Nephron progenitor cell (in vitro differentiated cells): Measurements from ENCODE around the gene TNFSF13.
A peak's percentile ranks its signal among the peaks of the same experiment; 100 is the strongest.

ENCODE experiments used
- DNase-seq: peaks from one replicate; pipeline ENCODE4 v3.0.0; 2021
- H3K27ac Mint-ChIP-seq: 2 replicates; pipeline ENCODE4 v1.8.0; 2021; ENCODE audit warnings: mild to moderate bottlenecking, moderate library complexity, mixed read lengths
- H3K27me3 Mint-ChIP-seq: 2 replicates; pipeline ENCODE4 v1.8.0; 2021; ENCODE audit warnings: mild to moderate bottlenecking, low read depth, mixed read lengths; ENCODE audit not compliant: poor library complexity
- H3K36me3 Mint-ChIP-seq: 2 replicates; pipeline ENCODE4 v1.8.0; 2021; ENCODE audit warnings: low read depth, mixed read lengths
- H3K4me1 Mint-ChIP-seq: 2 replicates; pipeline ENCODE4 v1.8.0; 2021; ENCODE audit warnings: mixed read lengths
- H3K4me3 Mint-ChIP-seq: 2 replicates; pipeline ENCODE4 v1.8.0; 2021; ENCODE audit warnings: mild to moderate bottlenecking, moderate library complexity, mixed read lengths
- H3K9me3 Mint-ChIP-seq: 2 replicates; pipeline ENCODE4 v1.8.0; 2021; ENCODE audit warnings: mild to moderate bottlenecking, moderate library complexity, mixed read lengths
- TF ChIP-seq, protein P1 (sequence below): fragments of 200-600 bp; sonication (generic); IDR thresholded peaks from 2 replicates; pipeline ENCODE4 v1.5.0; 2021; ENCODE audit warnings: antibody characterized with exemption

TNFSF13 gene

GRCh38 chr17:7558544-7559319, at the start of gene TNFSF13:
TSS of gene TNFSF13 (plus strand) at chr17:7558750. CDS start at chr17:7559040, 290 bp downstream.
- Mint-ChIP-seq H3K9me3 (no peaks in the 10 kb centered on the region), H3K4me1 (peaks cover 61% of the 10 kb centered on the region), H3K36me3 (peaks cover 5% of the 10 kb centered on the region), H3K27ac (peak within 1 kb of the TSS; percentile 66), H3K4me3 (peak within 1 kb of the TSS; percentile 48), H3K27me3 (peaks cover 25% of the 10 kb centered on the region)
- no peak for DNase-seq
- TF ChIP-seq, protein P1, sequence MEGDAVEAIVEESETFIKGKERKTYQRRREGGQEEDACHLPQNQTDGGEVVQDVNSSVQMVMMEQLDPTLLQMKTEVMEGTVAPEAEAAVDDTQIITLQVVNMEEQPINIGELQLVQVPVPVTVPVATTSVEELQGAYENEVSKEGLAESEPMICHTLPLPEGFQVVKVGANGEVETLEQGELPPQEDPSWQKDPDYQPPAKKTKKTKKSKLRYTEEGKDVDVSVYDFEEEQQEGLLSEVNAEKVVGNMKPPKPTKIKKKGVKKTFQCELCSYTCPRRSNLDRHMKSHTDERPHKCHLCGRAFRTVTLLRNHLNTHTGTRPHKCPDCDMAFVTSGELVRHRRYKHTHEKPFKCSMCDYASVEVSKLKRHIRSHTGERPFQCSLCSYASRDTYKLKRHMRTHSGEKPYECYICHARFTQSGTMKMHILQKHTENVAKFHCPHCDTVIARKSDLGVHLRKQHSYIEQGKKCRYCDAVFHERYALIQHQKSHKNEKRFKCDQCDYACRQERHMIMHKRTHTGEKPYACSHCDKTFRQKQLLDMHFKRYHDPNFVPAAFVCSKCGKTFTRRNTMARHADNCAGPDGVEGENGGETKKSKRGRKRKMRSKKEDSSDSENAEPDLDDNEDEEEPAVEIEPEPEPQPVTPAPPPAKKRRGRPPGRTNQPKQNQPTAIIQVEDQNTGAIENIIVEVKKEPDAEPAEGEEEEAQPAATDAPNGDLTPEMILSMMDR, result no peak

DNA sequence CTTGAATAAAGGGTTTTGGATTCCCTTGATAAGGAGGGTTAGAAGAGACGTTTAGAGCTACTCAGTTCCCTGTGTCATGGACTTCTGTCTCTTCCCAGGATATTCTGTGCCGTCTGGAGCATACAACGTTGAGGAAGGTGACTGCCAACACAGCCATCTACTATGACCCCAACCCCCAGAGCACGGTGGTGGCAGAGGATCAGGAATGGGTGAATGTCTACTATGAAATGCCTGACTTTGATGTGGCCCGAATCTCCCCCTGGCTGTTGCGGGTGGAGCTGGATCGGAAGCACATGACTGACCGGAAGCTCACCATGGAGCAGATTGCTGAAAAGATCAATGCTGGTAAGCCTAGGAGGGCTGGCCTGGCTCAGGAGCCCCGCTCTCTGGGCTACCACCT, 49.7 kb upstream of the TNFSF13 start:
- Mint-ChIP-seq H3K4me1 (no peaks in the 10 kb centered on the region), H3K9me3 (no peaks in the 10 kb centered on the region), H3K27ac (no peak overlapping the region), H3K27me3 (no peaks in the 10 kb centered on the region), H3K36me3 (peaks cover 67% of the 10 kb centered on the region), H3K4me3 (no peak overlapping the region)
- no peak for DNase-seq
- TF ChIP-seq, protein P1, result no peak

GRCh38 chr17:7509937-7510336, 48.6 kb upstream of the TNFSF13 start:
- TF ChIP-seq, protein P1, result no peak
- Mint-ChIP-seq H3K9me3 (no peaks in the 10 kb centered on the region), H3K27ac (no peak overlapping the region), H3K27me3 (no peaks in the 10 kb centered on the region), H3K36me3 (peaks cover 59% of the 10 kb centered on the region), H3K4me3 (no peak overlapping the region), H3K4me1 (no peaks in the 10 kb centered on the region)
- no peak for DNase-seq

GRCh38 chr17:7511108-7511507, 47.4 kb upstream of the TNFSF13 start:
- peak overlapping the region; percentile 61 for H3K27ac Mint-ChIP-seq
- TF ChIP-seq, protein P1, result no peak
- H3K4me1 Mint-ChIP-seq, result no peaks in the 10 kb centered on the region
- H3K27me3 Mint-ChIP-seq, result no peaks in the 10 kb centered on the region
- H3K4me3 Mint-ChIP-seq, result no peak overlapping the region
- H3K36me3 Mint-ChIP-seq, result peaks cover 58% of the 10 kb centered on the region
- no peaks in the 10 kb centered on the region for H3K9me3 Mint-ChIP-seq
- no peak for DNase-seq

- Mint-ChIP-seq H3K27ac (no peak overlapping the region), H3K27me3 (no peaks in the 10 kb centered on the region), H3K9me3 (no peaks in the 10 kb centered on the region), H3K4me3 (no peak overlapping the region), H3K4me1 (no peaks in the 10 kb centered on the region), H3K36me3 (peaks cover 52% of the 10 kb centered on the region)
- TF ChIP-seq, protein P1, result no peak
- no peak for DNase-seq
Observed at GRCh38 chr17:7512105-7512504, 46.4 kb upstream of the TNFSF13 start.
